Retinal pigment epithelial cell (primary cell): ENCODE results near the gene RIN3.

Experiments
- DNase-seq: peaks from one replicate; pipeline ENCODE4 v3.0.0-alpha.2; 2010; ENCODE audit warnings: low read depth
- H3K4me3 ChIP-seq: 2 replicates; pipeline ENCODE4 v1.5.1; 2011; ENCODE audit warnings: mild to moderate bottlenecking, low read length, control low read depth, moderate library complexity
- TF ChIP-seq, protein P1 (sequence below): conservative IDR thresholded peaks from 2 replicates; pipeline ENCODE4 v1.5.1; 2011; ENCODE audit warnings: low read depth, low read length, control low read depth, inconsistent platforms

The RIN3 gene

DNA sequence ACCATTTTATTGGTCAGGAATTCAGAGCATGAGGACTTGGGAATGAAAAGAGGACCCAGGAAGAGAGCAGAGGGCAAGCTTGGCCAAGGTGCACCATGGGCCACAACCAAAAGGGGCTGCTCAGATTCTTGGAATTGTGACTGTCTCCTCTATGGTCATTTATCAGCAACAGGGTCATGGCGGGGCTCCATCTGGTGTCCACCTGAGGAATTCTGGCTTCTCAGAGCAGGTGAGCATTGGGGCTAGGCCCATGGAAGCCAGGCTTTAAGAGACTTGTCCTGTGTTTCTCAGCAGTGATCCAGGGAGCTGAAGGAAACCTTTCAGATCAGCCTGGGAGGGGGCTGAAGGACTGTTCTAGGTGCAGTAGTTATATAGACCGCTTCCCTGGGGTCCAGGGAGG is 2.6 kb upstream of the RIN3 start:
- TF ChIP-seq, protein P1, sequence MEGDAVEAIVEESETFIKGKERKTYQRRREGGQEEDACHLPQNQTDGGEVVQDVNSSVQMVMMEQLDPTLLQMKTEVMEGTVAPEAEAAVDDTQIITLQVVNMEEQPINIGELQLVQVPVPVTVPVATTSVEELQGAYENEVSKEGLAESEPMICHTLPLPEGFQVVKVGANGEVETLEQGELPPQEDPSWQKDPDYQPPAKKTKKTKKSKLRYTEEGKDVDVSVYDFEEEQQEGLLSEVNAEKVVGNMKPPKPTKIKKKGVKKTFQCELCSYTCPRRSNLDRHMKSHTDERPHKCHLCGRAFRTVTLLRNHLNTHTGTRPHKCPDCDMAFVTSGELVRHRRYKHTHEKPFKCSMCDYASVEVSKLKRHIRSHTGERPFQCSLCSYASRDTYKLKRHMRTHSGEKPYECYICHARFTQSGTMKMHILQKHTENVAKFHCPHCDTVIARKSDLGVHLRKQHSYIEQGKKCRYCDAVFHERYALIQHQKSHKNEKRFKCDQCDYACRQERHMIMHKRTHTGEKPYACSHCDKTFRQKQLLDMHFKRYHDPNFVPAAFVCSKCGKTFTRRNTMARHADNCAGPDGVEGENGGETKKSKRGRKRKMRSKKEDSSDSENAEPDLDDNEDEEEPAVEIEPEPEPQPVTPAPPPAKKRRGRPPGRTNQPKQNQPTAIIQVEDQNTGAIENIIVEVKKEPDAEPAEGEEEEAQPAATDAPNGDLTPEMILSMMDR: no peak
- H3K4me3 ChIP-seq: no peak overlapping the region
- DNase-seq: no peak

GRCh38 chr14:92511453-92512238 is 1.9 kb upstream of the RIN3 start:
- TF ChIP-seq, protein P1: no peak
- H3K4me3 ChIP-seq: no peak overlapping the region
- DNase-seq: peak; percentile 65

DNA sequence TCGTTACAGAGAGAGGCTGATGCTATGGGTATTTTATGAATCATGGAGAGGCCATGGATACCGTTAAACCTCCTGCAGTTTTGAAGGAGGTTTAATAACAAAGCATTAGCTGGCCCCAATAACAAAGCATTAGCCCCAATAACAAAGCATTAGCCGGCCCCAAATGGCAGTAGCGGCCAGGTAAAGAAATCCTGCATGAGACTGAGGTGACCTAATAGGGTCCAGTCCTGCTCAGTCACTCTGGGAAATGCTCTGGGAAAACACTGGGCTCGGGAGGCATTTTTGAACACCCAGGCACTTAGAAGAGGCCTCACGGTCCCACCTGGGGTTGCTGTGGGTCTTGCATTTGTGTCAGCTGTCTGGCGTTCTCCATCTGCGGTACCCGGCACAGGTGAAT is 776 bp upstream of the RIN3 start:
- TF ChIP-seq, protein P1: no peak
- H3K4me3 ChIP-seq: peak overlapping the region; percentile 64
- no peak for DNase-seq

DNA sequence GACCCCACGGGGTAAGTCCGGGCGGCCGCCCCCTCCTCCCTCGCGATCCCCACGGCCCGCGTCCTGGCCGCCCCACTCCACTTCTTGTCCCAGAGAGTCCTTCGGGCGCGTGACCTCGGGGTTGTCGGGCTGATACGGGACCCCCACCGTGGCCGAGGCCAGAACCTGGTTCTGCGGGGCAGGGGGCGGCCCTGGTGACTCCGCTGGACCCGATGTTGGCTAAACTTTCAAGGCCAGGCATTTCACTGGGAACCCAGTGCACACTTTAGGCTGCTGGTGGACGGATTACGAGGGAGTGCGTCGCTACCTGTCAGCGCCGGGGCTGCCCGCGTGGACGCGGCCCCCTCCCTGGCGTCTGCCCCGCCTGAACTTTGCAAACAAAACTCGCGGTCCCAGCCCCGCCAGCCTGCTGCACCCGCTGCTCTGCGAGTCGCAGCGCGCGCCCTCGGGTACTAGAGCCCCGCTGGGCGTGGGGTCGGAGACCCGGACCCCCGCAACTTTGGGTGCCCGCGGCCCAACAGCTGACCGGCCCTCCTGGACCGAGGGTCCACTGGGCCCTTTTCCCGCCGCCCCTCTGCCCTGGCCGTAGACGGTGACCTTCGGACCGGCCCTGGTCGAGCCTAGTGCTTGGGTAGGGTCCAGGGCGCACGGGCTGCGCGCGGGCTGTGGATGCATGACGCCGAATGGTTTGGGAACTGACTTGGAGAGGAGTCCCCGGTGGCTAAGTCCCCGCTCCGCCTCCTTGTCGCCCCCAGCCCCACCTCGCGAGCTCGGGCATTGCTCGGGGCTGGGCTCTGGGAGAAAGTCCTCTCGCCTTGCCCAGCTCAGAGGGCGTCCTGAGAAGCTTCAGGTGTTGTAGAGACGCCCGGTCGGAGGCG is 624 bp downstream of the RIN3 start:
- TF ChIP-seq, protein P1: no peak
- H3K4me3 ChIP-seq: peak overlapping the region; percentile 64
- DNase-seq: no peak

DNA sequence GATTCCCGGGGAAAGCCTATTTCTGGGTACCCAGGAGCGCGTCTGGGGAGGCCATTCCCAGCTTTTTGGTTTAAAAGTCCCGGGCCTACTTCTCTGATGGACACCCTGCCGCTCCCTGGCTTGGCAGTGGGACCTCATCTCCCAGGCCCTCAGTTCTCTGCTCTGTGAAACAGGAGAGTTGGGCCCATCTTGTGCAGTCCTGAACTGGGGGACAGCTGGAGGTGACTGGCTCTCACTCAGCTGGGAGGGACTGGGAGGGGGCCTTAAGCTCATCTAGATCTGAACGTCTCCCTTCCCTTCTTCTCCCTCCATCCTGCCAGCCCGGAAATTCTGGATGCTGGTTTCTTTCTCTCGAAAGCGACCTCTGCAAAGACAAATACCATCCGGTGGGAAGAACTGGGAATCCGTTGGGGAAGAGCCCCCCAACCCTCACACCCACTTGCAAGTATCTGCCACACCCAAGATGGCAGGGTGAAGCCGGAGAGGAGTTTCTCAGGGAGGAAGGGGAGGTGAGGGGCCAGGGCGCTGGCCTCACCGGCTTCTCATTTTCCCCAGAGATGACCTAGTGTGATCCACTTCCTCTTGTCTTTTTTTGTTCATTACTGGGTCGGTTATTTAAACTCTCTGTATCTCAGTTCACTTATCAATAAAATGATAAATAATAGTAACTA is 1.4 kb downstream of the RIN3 start:
- TF ChIP-seq, protein P1: no peak

DNA sequence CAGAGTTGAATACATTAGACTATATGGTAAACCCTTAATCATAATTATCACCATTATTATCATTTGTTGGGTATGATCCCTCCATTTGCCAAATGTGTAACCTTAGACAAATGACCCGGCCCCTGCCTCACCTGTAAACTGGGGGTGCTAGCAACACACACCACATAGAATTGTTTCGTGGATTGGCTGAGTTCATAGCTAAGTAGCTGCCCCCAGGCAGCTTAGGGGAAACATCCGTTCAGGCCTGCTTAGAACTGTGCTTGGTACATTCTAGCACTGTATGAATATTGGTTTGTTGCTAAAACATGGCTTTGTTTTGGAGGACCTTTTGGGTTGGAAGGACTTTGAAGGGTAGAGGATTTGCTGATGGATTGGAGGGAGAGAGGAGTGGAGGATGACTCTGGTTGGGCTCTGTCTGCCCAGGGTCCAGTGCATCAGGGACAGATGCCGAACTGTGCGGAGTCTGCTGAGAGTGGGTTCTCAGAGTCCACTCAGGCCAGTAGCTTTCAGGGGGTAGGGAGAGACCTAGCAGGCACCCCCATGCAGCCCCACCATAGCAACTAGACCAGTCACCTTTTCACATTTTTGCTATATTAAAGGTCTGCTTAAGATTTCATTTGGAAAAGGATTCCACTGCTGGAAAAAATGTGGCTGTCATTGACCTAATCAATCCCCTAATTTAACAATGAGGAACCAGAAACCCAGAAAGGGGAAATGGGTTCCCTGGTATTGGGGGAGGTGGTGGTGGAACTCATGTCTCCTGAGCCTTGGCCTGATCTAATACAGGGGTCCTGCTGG is 2.2 kb downstream of the RIN3 start:
- no peak for DNase-seq
- H3K4me3 ChIP-seq: no peak overlapping the region
- TF ChIP-seq, protein P1: no peak

More for the DNA sequence above, 1.4 kb downstream of the RIN3 start:
- peak overlapping the region; percentile 64 for H3K4me3 ChIP-seq
- DNase-seq: no peak
